SK-N-SH (cell line): ENCODE results near the gene CCDC74B.

Experiments used
- MAX ChIP-seq: IDR thresholded peaks from 2 replicates; pipeline ENCODE4 v1.4.0; 2012; ENCODE audit warnings: low read depth
- MEF2A ChIP-seq: IDR thresholded peaks from 2 replicates; pipeline ENCODE4 v1.4.0; 2012; ENCODE audit warnings: low read depth, borderline replicate concordance
- MXI1 ChIP-seq: IDR thresholded peaks from 2 replicates; pipeline ENCODE4 v1.6.1; 2012; ENCODE audit warnings: mild to moderate bottlenecking, low read depth, low read length, improper control_type of control experiment
- NFIC ChIP-seq: IDR thresholded peaks from 2 replicates; pipeline ENCODE4 v1.4.0; 2012; ENCODE audit warnings: borderline replicate concordance
- POLR2AphosphoS5 ChIP-seq: IDR thresholded peaks from 2 replicates; pipeline ENCODE4 v1.6.1; 2012; ENCODE audit warnings: low read depth, low read length
- RAD21 ChIP-seq: IDR thresholded peaks from 2 replicates; pipeline ENCODE4 v1.6.1; 2012; ENCODE audit warnings: mild to moderate bottlenecking, low read length
- REST ChIP-seq: IDR thresholded peaks from 2 replicates; pipeline ENCODE4 v1.6.1; 2012; ENCODE audit warnings: mild to moderate bottlenecking, low read depth, low read length, moderate library complexity
- RFX5 ChIP-seq: IDR thresholded peaks from 2 replicates; pipeline ENCODE4 v1.6.1; 2012; ENCODE audit warnings: mild to moderate bottlenecking, improper control_type of control experiment, low read length
- SMC3 ChIP-seq: IDR thresholded peaks from 2 replicates; pipeline ENCODE4 v1.6.1; 2012; ENCODE audit warnings: low read depth, low read length, improper control_type of control experiment
- TAF1 ChIP-seq: IDR thresholded peaks from 2 replicates; pipeline ENCODE4 v1.6.1; 2012; ENCODE audit warnings: low read depth, mild to moderate bottlenecking, low read length, moderate library complexity, borderline replicate concordance
- USF2 ChIP-seq: fragments of 150-350 bp; IDR thresholded peaks from 2 replicates; pipeline ENCODE4 v1.6.1; 2017; ENCODE audit warnings: antibody characterized with exemption, low read length, low read depth, borderline replicate concordance
- TF ChIP-seq, protein P1 (sequence below): fragments of 200-600 bp; sonication (generic); IDR thresholded peaks from 2 replicates; pipeline ENCODE4 v1.6.1; 2017; ENCODE audit warnings: antibody characterized with exemption, mild to moderate bottlenecking, moderate library complexity
- TF ChIP-seq, protein P2 (sequence below): IDR thresholded peaks from 2 replicates; pipeline ENCODE4; 2012

DNA sequence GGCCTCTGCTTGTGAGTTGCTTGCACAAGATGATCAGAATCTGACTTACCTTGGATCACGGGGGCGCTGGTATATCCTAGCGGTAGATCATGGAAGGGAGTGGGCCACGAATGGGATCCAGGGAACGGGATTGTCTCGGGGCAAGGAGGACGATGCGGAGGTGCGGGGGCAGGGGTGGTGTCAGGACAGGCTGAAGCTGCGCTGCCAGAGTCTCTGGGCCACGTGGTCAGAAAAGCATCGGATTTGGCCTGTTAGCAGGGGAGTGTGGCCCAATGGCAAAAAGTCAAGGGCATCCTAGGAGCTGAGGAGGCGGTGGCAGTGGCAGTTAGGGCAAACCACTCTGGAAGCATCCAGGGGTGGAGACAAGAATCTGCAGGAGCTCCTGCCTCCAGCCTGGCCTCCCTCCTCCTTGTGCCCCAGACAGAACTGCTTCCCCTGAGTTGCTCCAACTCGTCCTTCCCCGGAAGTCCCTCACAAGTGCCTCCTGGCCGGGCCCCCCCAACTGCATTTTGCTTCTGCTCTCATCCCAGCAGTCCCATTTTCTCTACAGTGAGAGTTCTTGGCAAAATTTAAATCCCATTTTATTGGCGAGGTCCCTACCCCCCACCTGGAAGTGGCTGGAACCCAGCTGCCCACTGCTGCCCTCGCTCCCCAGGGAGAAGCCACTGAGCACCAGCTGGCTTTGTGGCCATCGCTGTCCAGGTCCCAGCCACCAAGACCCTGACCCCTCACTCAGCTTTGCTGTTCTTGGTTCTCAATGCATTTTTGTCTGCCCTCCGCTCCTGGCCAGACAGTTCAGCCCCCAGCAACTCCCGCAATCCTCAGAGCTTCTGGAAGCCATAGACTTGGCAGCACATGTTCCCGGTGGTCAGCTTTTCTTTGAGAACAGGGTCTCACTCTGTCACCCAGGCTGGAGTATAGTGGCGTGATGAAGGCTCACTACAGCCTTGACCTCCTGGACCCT lies 5.6 kb upstream of the CCDC74B start:
- TF ChIP-seq POLR2AphosphoS5 (no peak), MAX (no peak), RFX5 (no peak), SMC3 (no peak), USF2 (no peak), NFIC (no peak), REST (no peak), TAF1 (no peak), RAD21 (no peak), MXI1 (no peak), MEF2A (no peak)
- TF ChIP-seq, protein P1, sequence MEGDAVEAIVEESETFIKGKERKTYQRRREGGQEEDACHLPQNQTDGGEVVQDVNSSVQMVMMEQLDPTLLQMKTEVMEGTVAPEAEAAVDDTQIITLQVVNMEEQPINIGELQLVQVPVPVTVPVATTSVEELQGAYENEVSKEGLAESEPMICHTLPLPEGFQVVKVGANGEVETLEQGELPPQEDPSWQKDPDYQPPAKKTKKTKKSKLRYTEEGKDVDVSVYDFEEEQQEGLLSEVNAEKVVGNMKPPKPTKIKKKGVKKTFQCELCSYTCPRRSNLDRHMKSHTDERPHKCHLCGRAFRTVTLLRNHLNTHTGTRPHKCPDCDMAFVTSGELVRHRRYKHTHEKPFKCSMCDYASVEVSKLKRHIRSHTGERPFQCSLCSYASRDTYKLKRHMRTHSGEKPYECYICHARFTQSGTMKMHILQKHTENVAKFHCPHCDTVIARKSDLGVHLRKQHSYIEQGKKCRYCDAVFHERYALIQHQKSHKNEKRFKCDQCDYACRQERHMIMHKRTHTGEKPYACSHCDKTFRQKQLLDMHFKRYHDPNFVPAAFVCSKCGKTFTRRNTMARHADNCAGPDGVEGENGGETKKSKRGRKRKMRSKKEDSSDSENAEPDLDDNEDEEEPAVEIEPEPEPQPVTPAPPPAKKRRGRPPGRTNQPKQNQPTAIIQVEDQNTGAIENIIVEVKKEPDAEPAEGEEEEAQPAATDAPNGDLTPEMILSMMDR = no peak
- TF ChIP-seq, protein P2, sequence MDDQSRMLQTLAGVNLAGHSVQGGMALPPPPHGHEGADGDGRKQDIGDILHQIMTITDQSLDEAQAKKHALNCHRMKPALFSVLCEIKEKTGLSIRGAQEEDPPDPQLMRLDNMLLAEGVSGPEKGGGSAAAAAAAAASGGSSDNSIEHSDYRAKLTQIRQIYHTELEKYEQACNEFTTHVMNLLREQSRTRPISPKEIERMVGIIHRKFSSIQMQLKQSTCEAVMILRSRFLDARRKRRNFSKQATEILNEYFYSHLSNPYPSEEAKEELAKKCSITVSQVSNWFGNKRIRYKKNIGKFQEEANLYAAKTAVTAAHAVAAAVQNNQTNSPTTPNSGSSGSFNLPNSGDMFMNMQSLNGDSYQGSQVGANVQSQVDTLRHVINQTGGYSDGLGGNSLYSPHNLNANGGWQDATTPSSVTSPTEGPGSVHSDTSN = no peak
